GM18868 (cell line): Measurements from ENCODE around the gene PFKFB3.

Experiments used
- ATAC-seq: cut with Tn5 transposase; IDR thresholded peaks from one replicate; pipeline ENCODE4 v1.9.1; 2021; ENCODE audit warnings: mild to moderate bottlenecking, moderate library complexity; ENCODE audit not compliant: unreplicated experiment

PFKFB3 gene

DNA sequence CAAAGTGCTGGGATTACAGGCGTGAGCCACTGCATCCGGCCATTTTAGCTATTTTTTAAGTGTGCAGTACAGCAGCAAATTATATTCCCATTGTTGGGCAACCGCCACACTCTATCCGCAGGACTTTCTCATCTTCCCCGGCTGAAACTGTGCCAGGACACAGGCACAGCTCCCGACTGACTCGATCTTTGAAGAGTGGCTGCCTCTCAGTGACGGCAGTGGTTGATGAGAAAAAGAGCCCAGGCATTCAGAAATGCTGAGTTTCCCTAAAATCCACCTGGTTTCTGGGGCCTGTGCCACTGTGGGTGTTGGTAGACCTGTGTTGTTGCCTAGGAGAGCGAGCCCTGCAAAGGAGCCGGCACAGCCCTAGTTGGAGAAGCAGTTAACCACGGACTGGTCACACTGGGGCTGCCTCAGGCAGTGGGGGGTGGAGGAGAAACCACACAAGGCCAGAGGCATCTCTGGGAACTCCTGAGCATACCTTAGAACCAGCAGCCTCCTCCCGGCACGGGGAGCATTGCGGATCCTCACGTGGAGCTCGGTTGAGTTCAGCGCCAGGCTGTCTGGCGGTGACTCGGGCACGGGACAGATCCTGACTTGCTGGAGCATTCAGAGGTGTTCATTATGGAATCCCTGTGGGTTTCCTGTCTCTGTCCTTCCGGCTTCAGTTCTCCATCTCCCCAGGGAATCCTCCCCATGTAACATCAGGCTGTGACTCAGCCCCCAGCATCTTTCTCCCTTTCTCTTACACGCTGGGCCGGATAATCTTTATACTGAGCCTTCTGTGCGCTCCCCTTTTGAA, 16.2 kb downstream of the PFKFB3 start:
- ATAC-seq: no peak

DNA sequence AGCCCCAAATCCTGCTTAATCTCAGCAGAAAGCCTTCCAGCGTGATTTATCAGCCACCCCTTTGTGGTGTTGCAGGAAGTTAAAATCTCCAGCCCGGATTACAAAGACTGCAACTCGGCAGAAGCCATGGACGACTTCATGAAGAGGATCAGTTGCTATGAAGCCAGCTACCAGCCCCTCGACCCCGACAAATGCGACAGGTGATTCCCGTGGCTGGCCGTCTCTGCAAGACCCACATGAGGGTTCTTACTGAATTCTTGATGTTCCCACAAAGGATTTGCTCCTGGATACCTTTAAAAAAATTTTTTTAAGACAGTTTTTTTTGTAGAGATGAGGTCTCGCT, 16.7 kb downstream of the PFKFB3 start:
- no peak for ATAC-seq

DNA sequence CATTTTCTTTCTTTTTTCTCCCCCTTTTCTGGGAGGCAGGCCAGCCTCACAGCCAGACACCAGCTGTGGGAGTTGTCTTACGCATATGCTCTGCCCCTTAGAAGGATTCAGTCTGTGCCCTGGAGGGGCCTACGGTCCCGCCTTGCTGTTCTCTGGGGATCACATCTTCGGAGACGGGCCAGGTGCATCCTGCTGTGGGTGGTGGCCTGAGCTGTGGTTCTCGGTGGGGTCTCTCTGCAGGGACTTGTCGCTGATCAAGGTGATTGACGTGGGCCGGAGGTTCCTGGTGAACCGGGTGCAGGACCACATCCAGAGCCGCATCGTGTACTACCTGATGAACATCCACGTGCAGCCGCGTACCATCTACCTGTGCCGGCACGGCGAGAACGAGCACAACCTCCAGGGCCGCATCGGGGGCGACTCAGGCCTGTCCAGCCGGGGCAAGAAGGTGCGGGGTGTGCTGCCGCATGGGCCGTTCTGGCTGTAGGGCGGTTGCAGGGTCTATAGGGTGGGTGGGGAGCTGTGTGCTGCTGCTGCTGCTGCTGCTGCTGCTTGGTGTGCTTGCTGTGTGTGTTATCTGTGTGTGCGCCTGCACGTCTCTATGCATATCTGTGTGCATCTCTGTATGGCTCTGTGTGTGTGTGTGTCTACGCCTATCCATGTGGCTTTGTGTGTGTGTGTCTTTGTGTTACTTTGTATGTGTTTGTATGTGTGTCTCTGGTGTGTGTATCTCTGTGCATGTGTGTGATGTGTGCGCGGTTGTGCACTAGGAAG, 17.9 kb downstream of the PFKFB3 start:
- ATAC-seq: no peak

DNA sequence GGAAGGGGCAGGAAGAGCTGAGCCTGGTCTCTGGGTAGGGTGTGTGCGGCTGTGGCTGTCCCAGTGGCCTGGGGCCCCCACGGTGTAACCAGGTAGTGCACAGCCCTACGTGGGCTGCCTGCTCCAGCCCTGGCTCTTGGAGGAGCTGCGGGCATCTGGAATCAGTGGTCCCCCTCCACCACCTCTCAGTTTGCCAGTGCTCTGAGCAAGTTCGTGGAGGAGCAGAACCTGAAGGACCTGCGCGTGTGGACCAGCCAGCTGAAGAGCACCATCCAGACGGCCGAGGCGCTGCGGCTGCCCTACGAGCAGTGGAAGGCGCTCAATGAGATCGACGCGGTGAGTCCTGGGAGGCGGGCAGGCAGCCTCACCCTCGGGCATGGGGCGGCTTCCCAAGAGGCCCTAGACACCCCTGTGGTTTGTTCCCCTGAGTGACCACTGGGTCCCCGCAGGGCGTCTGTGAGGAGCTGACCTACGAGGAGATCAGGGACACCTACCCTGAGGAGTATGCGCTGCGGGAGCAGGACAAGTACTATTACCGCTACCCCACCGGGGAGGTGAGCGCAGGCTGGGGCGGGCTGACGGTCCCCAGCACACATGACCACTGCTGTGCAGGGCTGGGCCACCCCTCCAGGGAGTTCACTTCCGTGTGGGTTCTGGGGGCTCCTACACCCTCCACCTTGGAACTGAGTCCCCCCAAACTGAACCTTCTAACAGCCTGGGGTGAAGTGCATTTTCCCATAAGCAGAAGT, 18.6 kb downstream of the PFKFB3 start:
- ATAC-seq: no peak

DNA sequence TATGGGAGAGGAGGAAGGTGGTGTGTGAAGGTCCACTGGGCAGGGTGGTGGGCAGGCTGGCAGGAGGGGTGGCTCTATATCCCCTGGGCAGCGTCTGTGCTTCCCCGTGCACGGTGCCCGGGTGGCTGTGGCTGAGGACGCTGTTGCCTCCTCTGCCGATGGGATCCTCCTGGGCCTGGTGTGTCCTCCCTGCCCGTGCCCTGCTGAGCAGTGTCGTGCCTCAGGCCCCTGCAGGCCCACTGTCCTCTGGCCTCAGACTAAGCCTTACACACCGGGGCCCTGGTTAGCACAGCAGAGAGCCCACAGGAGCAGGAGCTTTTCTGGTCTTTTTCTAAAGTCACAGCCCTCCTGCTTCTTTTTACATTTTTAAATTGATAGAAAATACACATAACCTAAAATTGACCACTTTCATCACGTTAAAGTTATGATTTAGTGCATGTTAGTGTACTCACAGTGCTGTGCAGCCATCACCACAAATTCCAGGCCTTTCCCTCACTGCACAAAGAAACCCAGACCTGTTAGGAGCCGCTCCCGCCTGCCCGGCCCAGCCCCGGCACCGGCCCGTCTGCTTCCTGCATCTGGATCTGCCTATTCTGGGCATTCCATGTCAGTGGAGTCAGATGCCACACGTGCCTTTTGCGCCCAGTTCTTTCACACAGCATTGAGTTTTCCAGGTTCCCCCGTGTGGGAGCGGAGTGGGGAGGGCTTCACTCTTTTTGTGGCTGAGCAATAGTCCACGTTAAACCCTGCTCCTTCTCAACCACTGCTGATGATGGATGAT, 19.4 kb downstream of the PFKFB3 start:
- ATAC-seq: no peak

DNA sequence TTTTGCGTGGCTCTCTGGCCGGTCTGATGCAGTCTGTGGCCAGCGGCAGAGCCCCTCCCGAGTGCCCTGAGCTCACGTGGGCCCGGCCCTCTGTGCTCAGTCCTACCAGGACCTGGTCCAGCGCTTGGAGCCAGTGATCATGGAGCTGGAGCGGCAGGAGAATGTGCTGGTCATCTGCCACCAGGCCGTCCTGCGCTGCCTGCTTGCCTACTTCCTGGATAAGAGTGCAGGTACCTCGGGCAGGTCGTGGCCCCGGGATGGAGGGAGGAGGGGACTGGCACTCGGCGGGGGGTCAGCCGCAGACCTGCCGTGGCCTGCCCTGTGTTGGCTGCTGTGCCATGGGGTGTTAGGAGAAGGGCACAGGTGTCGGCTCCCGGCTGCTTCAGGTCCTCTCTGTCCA, 20.0 kb downstream of the PFKFB3 start:
- ATAC-seq: no peak

DNA sequence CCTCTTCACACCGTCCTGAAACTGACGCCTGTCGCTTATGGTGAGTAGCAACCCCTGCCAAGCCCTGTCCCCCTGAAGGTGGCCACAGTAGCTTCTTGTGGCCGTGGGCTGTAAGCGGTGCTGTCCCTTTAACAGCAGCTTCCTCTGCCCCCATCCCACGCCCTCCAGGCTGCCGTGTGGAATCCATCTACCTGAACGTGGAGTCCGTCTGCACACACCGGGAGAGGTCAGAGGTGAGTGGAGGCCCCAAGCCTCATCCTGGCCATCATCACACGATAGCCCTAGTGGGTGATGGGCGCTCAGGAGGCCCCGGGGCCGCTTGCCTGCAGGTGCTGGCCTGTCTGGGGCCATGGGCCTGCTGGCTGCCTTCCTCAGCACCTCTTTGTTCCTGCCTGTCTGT, 21.2 kb downstream of the PFKFB3 start:
- no peak for ATAC-seq

DNA sequence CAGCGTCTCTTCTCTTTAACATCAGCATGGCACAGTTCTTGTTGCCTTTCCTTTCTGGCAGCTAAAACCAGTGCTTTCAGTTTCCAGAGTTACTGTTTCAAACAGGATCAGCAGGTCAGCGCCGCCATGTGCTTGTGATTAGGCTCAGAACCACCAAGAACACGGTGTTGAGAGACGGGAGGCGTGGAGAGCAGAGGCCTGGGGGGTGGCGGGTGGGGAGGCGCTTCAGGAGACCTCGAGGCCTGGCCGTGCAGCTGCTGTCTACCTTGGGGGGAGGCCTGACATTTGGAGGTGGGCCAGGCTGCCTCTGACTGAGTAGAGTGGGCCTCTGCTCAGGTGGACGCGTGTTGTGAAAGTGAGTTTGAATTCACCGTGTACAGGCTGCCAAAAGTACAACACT, 22.0 kb downstream of the PFKFB3 start:
- ATAC-seq: no peak

DNA sequence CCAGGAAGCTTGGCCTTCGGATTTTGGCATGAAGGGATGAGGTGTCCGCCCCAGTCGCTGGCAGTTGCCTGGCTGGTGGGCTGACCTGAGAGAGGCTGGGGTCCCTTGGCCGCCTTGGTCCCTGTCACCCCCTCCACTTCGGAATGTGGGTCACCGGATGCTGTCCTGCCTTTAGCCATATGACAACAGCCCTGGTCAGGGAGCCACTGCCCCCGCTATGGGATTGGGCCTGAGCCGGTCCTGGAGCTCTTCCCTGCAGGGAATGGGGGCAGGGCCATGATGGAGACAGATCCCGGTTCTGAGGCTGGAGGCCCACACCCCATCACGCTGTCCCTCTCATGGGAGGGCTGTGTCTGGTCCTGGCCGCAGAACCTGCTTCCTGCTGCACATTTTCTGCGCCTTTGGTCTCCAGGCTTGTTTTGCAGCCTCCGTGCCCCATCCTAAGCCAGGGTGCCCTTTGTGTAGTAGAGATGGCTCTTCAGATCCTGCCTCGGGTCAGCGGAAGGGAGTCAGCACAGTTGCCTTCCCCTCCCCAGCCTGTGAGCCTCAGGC, 22.6 kb downstream of the PFKFB3 start:
- ATAC-seq: no peak

DNA sequence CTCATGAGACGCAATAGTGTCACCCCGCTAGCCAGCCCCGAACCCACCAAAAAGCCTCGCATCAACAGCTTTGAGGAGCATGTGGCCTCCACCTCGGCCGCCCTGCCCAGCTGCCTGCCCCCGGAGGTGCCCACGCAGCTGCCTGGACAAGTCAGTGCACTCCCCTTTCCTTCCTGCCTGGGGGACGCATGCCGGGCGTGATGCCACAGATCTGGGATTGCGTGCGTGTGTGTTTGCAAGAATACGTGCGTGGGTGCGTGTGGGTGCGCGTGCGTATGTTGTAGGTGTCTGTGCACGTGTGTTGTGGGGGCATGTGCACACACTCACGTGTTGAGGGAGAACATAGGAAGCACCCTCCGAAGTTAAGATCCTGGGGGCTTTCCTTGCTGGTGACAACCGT, 23.5 kb downstream of the PFKFB3 start:
- no peak for ATAC-seq

DNA sequence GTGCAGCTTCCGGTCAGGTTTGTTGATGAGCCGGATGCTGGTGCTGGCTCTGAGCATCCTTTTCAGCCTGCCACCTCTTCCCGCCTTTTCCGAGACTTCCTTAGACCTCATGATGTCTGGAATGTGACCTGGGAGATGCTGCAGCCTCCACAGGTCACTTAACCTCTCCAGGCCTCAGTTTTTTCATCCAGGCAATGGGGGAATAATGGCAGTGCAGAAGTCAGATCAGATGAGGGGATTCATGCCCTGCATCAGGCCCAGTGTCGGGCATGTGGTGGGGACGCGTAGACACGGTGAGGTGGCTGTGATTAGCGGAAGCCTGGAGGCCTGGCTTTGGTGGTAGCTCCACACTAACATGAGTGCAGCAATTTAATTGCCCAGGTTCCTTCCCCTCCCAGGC, 24.6 kb downstream of the PFKFB3 start:
- ATAC-seq: no peak

DNA sequence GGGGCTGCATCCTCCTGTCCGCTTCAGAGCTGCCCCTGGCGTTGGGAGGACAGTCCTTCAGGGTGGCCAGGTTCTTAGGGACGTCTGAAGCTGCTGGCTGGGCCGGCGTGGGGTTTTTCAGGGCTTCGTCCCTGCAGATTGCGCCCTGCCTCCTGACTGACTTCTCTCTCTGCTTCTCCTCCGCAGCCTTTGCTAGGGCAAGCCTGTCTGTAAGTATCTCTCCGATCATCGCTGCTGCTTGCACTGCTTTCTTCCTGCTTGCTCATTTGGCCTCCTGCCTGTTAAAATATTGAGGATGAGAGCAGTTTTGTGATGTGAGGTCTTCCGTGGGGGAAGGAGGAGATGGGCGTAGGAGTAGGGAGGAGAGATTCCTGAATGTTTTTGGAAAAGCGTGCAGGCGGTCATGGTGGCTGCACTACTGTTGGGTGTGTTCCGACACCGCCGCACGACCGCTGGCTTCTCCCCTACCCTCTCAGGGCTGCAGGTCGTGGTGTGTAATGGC, 25.3 kb downstream of the PFKFB3 start:
- no peak for ATAC-seq

DNA sequence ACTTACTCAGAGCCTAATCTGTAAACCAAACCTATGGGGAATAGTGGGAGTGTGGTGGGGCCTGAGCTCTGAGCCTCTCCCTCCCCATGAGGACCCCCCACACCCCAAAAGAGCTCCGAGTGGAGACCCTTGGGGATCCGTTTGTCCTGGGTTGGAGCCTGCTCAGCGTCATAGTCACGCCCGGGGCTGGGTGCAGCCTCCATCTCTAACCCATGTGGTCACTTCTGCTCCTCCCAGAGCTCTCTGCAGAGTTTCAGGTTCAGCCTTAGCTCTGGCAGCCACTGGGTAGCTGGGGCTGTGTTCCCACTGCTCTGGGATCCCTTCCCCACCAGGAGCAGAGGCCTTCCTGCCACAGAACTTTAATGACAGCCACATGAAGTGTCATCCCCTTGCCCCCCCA, 25.9 kb downstream of the PFKFB3 start:
- ATAC-seq: no peak

DNA sequence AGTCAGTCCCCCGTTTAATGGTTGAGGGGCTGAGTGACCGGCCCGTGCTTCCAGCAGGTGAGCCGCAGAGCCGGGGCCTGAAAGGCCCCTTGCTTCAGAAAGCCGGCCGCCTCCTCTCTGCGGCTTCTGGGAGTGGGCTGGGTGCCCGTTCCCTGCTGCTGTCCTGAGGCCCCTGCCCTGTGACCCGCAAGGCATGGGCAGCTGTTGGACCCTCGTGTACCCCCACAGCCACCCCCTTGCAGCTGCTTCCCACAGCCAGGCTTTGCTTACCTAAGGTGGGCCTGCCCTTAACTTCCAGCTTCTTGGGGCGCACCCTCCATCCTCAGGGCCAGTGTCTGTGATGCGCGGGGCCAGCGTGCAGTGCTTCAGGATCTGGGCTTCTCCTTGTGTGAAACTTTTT, 26.6 kb downstream of the PFKFB3 start:
- ATAC-seq: no peak

DNA sequence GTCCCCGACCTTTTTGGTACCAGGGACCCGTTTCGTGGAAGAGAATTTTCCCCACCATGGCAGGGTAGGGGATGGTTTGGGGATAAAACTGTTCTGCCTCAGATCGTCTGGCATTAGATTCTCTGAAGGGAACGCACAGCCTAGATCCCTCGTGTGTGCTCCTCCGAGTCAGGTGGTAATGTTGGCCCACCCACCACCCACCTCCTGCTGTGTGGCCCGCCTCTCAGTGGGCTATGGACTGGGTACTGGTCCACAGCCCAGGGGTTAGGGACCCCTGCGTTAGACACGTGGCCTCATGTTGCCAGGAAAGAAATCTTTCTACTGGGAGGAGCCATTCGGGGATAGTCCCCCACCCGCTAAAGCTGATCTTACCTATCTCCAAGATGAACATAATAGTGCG, 27.0 kb downstream of the PFKFB3 start:
- no peak for ATAC-seq

DNA sequence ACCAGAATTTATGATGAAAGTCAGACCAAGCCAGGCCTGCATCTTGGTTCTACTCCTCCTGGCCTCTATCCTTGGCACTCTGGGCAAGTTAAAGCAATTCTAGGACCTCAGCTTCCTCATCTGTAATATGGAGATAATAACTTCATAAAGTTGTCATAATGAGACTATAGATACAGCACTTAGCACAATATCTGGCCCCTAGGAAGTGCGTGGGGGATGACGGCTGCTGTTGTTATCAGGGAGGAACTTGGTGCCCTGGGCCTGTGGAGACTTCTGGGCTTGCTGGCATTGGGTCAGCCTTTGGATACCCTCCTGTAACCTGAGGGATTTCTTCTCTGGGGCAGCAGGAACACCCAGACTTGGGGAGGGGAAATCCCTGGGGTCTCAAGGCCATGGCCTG, 27.6 kb downstream of the PFKFB3 start:
- ATAC-seq: no peak

DNA sequence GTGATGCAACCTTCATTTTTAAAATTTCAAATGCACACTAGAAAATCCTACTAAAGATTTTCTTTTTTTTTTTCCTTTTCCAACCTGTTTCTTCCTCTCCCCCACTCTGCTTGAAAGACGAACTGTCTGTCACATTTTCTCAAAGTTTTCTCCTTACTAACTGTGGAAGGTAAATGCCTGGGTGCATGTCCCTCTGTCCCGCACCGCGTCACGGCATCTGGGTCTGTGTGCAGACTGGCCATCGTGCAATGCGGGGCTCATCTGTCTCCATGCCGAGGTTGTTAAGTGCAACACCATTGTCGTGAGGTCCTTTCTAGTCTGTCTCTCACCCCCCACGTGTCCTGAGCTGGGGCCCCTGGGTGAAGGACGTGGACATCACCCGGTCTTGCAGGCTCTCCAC, 28.4 kb downstream of the PFKFB3 start:
- no peak for ATAC-seq

DNA sequence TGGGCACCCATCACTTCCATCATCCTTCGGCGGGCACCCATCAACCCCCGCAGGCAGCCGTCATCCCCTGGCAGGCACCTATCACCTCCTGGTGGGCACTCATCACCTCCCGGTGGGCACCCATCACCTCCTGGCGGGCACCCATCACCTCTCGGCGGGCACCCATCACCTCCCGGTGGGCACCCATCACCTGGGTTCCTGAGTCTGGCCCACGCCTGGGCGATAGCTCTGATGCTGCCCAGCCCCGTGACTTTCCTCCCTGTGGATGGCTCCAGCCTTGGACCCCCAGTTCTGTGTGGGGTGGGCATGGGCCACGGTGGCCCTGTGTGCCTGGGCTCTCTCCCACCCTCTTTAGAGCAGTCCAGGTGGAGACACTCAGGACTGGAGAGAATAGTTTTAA, 29.0 kb downstream of the PFKFB3 start:
- ATAC-seq: no peak

DNA sequence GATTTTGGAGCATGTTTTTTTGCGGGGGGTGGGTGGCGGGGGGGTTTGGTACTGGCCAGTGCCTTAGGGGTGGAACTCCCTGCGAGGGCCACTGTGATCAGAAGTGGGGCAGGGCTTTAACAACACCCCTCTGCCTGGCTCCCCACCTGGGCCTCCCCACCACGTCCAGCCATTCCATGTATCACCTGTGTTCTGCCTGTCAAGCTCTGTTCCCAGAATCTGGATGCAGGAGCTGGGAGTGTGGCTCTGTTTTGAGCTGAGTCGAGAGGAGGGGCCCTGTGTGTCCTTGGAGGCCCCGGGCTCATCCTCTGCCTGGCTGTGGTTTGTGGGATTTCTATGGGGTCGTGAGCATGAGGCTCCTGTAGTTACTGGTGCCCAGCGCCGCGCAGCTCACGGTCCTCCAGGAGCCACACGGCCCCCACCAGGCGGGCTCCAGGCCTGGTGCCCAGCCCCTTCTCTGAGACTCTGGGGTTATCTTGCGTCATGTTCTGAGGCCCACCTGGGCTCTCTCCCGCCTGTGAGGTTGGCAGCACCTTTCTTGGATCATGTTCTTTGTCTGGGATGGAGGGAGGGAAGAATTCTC, 29.6 kb downstream of the PFKFB3 start:
- no peak for ATAC-seq
